ENCODE measurements around the gene OARD1. TPM values are rescaled to one million over a fixed set of nuclear protein-coding genes. Genes with fewer than 3 reads are reported as not detected.
"Not testable (repeated sequence)": the region's sequence is repeated elsewhere in the genome, so short reads cannot be mapped to it uniquely, and the experiment has no call there.

Gene OARD1, protein sequence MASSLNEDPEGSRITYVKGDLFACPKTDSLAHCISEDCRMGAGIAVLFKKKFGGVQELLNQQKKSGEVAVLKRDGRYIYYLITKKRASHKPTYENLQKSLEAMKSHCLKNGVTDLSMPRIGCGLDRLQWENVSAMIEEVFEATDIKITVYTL
- total RNA-seq: 15.4 TPM
- long read RNA-seq, transcript OARD1-210 (6 exons, 3,330 nt): major isoform, 9 of 24 reads
- long read RNA-seq, partial matches to known transcripts: 0 of 24 reads
- long read RNA-seq, other reads (novel, unspliced or antisense): 11 of 24 reads

DNA sequence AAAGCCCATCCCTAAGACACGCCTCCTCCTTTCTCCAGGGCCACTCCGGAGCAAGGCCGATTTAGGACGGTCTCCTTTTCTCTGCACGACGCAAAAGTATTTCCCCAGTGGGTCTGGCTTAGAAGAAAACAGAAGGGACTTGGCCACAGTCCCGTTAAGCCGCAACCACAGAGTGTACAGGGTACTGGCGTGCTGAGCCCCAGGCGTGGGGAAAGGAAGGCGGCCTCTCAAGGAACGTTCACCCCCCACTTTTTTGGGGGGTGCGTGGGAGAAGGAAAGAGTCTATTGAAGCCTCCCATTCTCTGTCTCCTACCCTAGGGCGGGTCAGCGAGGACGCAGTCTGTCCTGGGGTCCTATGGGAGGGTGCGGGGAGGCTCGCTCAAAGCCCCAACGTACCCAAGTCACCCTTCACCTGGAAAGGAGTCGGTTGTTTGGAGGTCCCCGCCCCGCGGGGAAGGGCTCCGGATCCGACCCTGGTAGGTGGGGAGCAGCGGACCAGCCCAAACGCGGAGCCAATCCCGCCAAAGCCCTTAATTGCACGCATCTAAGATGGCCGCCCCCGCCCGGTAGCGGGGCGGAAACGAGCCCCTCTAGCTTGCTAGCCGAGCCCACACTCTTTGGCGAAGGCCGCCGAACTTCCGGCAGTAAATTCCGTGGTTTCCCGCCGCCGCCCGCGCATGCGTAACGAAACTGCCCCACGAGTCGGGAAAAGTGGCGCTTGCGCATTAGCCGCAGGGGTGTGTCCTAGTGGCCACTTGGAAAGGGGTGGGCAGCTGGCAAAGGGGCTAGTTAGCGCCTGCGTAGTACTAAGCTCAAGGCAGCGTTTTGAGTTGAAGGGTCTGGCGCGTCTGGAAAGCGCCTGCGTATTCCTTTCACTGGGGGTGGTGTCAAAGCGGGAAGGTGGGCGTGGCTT lies at the start of gene OARD1:
TSS of gene OARD1 (minus strand) at position 434 of the 913 bp plus-strand sequence. CDS start 722 bp downstream, outside the sequence.
- DNase-seq (ENCODE audit: low spot score): peak; percentile 99
- intact Hi-C loops (cut with DNase I): loop anchor here (1.0 to 2.0 kb wide), 2 partner anchors 19 to 43 kb away; partner anchors contain the start of gene APOBEC2

DNA sequence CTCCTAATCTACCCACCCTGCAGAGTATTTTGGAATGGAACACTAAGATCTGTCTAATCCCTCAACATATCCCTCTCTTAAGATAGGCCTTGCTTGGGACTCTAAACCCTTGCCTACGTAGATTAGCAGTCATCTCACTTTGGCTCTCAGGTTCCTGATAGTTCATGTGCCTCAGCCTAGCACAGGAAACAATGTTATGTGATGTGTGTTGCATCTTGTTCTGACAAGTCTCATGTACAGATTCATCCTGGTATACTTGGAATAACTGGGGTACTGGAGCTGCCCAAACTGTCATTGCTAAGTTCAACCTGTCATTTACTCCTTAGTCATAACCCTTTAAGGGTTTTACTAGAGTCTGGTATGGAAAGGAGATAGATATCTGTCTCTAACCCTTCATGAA lies 47.9 kb upstream of the OARD1 start:
- no peak for DNase-seq (ENCODE audit: low spot score)
- intact Hi-C loops (cut with DNase I): no loop called here

DNA sequence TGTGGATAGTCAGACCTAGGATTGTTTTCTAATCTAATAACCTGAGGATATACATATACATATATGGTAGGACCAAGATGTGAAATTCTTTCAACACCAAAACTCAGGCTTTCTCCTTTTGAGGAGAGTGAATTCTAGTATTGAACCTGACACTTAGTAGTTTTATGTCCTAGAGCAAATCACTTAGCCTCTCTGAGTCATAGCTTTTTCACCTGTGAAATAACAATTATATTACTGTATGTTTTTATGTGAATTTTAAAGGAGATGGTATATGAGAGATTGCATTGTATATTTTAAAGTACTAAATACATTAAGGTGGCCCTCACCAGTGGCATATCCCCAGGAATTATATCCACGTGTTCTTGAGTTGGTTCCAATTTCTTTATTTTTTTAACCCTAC lies 47.4 kb upstream of the OARD1 start:
- DNase-seq (ENCODE audit: low spot score): no peak
- intact Hi-C loops (cut with DNase I): no loop called here

GRCh38 chr6:41115027-41115426 lies 42.9 kb upstream of the OARD1 start:
- intact Hi-C loops (cut with DNase I); DNase-seq (ENCODE audit: low spot score): not testable (repeated sequence)

GRCh38 chr6:41111017-41111416 lies 38.9 kb upstream of the OARD1 start:
- intact Hi-C loops (cut with DNase I): no loop called here
- DNase-seq (ENCODE audit: low spot score): no peak

DNA sequence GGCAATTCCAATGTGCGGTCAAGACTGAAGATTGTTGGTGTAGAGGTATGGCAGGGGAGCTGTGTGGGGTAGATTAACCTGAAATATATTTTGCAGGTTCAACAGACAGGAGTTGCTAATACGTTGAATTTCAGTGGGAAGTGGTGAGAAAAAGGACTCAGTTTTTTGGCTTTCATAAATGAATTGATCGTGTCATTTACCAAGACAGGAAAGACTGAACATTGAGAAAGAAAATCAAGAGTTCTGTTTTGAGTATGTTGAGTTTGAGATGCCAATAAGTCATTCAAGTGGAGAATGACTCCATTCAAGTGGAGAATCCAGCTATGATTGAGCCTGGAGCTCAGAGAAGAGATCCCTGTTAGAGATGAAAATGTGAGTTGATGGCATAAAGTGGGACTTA lies 31.7 kb upstream of the OARD1 start:
- intact Hi-C loops (cut with DNase I): no loop called here
- DNase-seq (ENCODE audit: low spot score): no peak

- DNase-seq (ENCODE audit: low spot score): peak; percentile 82
- intact Hi-C loops (cut with DNase I): no loop called here
Measured at GRCh38 chr6:41100871-41101287, 28.7 kb upstream of the OARD1 start.

DNA sequence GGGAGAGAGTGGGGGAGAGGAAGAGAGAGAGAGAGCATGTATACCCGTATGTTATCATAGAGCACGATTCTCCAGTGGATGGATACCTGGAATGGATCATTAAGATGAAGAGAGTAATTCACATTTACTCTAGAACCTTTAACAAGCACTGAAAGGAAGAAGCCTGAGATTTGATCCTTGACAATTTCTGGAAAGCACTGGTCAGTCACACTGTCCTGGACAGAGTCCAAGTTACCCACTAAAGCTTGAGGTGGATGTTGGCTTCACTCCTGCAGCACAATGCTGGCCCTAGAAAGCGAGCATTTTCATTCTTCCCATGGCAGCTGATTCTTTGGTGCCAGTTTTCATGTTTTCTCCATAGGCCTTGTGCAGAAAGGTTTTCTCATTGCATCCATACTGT lies 26.2 kb upstream of the OARD1 start:
- no peak for DNase-seq (ENCODE audit: low spot score)
- intact Hi-C loops (cut with DNase I): no loop called here

DNA sequence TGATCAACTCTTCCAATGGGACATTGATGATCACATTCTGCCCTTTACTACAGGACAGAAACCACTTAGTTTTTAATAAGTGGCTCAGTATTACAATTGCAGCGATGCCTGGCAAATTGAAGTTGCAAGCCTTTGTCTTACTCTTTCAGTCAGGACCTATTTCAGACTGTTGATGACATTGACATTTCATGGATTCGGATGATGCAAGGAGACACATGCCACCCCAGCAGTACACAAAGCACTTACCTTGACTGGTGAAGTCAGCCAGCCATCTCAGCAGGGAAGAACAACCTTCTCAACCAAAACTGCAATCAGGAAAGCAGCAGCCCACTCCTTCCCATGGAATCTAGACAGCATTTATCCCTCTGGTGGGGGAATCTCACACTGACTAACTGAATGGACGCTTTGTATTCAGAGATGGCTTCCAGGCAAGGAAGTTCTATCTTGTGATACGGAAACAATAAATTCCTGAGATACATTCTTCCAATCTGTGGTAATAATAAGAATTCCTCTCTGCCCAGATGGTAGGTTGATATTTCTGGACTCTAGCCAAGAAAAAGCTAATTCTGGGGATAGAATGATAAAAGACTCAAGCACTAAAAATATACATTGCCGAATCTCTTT lies 25.4 kb upstream of the OARD1 start:
- intact Hi-C loops (cut with DNase I): no loop called here
- DNase-seq (ENCODE audit: low spot score): no peak

DNA sequence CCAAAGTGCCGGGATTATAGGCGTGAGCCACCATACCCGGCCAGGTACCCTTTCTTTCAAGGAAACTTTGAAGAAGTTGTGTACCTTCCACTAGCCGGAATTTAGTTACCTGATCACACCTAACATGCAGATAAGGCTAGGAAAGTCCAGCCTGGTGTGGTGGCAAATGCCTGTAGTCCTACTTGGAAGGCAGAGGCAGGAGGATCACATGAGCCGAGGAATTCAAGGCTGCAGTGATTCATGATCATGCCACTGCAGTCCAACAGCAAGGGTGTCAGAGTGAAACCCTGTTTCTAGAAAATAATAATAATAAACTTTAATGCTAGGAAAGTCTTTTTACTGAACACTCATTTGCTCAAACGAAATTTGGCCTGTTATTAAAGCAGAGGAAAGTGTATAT lies 21.6 kb upstream of the OARD1 start:
- intact Hi-C loops (cut with DNase I): no loop called here
- DNase-seq (ENCODE audit: low spot score): no peak

GRCh38 chr6:41092421-41093140 lies 20.4 kb upstream of the OARD1 start:
- DNase-seq (ENCODE audit: low spot score): no peak
- intact Hi-C loops (cut with DNase I): no loop called here

- DNase-seq (ENCODE audit: low spot score): no peak
- intact Hi-C loops (cut with DNase I): no loop called here
Measured at GRCh38 chr6:41090841-41091761, 18.9 kb upstream of the OARD1 start.

DNA sequence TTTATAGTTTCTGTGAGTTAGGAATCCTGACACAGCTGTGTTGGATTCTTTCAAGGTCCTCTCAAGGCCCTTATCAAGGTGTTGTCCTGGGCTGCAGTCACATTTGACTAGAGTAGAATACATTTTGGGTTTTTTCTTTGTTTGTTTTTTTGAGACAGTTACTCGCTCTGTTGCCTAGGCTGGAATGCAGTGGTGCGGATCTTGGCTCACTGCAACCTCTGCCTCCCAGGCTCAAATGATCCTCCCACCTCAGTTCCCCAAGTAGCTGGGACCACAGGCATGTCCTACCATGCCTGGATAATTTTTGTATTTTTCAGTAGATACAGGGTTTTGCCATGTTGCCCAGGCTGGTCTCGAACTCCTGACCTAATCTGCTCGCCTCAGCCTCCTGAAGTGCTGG lies 16.3 kb upstream of the OARD1 start:
- intact Hi-C loops (cut with DNase I): no loop called here
- DNase-seq (ENCODE audit: low spot score): no peak

DNA sequence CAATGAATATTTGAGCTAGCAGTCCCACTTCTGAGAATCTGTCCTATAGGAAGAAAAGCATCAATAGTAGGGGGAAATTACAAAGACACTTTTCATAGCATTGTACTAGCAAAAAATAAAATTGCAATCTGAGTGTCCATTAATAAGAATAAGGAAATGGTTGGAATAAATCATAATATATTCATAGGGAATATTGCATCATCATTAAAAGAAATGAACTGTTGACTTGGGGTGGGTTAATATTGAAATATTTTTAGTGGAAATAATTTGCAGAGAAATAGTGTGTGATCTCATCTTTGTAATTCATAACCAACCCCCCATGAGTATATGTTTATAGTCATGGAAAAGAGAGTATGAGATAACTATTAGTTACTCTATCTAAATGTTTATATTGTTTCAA lies 13.0 kb upstream of the OARD1 start:
- no peak for DNase-seq (ENCODE audit: low spot score)
- intact Hi-C loops (cut with DNase I): no loop called here

- intact Hi-C loops (cut with DNase I): no loop called here
- no peak for DNase-seq (ENCODE audit: low spot score)
Measured at GRCh38 chr6:41083072-41083471, 10.9 kb upstream of the OARD1 start.

GRCh38 chr6:41080621-41081020 lies 8.5 kb upstream of the OARD1 start:
- intact Hi-C loops (cut with DNase I): no loop called here
- no peak for DNase-seq (ENCODE audit: low spot score)

GRCh38 chr6:41079080-41079479 lies 6.9 kb upstream of the OARD1 start:
- no peak for DNase-seq (ENCODE audit: low spot score)

DNA sequence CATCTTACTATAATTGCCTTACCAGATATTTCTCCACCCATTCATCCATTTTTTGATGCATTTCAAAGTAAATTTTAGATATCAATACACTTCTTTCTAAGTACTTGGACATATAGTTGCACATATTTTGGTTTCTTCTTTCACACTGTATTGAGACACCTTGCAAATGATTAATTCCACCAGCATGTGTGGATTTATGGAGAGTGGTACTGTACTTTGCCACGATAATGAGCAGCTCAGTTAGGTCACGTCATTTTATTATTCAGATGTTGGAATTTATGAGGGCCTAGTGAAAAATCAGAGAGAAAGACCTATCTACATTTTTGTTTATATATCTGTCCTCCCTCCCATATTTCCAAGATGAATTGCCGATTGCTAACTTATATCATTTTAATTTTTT lies 5.9 kb upstream of the OARD1 start:
- intact Hi-C loops (cut with DNase I): no loop called here
- DNase-seq (ENCODE audit: low spot score): no peak

More at GRCh38 chr6:41079080-41079479, 6.9 kb upstream of the OARD1 start:
- intact Hi-C loops (cut with DNase I): no loop called here

DNA sequence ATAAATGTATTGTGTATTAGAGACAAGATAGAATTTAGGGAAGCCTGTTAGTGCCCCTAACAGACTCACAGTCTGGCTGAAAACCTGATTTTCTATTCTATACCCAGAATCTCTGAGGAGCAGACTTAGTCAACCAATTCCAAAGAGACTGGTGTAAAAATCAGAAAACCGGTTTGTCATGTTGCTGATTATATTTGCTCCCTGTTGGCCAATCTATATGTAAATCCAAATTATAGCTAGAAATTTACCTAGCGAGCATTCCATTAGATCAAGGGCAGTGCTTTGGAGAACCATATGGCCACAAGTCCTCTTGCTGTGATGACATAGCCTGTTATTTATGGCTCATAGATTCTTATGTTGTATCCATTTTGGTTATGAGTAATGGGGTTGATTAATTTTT lies 5.4 kb upstream of the OARD1 start:
- intact Hi-C loops (cut with DNase I): no loop called here
- no peak for DNase-seq (ENCODE audit: low spot score)
